ENCODE data around the gene ZP2.
"Not testable (repeated sequence)": the region's sequence is repeated elsewhere in the genome, so short reads cannot be mapped to it uniquely, and the experiment has no call there.

The ZP2 gene

DNA sequence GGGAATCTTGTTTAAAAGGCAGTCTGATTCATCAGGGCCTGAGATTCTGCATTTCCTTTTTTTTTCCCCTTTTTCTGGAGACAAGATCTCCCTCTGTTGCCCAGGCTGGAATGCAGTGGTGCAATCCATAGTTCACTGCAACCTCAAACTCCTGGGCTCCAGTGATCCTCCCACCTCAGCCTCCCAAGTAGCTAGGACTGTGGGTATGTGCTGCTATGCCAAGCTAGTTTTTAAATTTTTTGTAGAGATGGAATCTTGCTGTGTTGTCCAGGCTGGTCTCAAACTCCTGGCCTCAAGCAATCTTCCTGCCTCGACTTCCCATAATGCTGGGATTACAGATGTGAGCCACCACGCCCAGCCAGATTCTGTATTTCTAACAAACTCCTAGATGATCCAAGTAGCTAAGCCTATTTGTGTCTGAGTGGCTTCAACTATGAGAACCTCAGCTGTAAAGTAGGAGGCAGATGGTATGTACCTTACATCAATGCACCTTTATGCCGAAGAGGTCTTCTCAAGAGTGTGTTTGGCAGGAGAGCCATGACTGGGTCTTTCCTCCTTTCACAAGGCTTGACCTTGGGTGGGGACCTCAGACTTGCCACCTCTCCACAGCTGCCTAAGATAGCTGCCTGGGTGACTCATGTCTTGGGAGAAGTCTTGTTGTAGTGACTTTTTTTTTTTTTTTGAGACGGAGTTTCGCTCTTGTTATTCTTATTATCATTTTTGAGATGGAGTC is 42.0 kb downstream of the ZP2 start:
- peak in 1 of 3 experiments; percentile 17 for DNase-seq

DNA sequence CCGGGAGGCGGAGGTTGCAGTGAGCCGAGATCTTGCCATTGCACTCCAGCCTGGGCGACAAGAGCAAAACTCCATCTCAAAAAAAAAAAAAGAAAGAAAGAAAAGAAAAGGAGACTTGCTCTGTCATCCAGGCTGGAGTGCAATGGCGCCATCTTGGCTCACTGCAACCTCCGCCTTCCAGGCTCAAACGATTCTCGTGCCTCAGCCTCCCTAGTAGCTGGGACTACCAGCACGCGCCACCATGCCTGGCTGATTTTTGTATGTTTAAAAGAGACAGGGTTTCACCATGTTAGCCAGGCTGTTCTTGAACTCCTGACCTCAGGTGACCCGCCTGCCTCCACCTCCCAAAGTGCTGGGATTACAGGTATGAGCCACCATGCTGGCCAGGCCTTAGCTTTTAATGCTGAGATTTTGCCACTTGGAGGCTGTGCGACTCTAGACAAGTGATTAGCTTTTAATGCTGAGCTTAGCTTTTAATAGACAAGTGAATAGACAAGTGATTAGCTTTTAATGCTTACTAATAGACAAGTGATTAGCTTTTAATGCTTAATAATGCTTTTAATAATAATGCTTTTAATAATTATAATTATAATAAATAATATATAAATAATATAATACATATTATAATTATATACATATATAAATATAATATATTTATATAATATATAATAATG is 43.3 kb downstream of the ZP2 start:
- DNase-seq, result peak in 1 of 3 experiments; percentile 20

DNA sequence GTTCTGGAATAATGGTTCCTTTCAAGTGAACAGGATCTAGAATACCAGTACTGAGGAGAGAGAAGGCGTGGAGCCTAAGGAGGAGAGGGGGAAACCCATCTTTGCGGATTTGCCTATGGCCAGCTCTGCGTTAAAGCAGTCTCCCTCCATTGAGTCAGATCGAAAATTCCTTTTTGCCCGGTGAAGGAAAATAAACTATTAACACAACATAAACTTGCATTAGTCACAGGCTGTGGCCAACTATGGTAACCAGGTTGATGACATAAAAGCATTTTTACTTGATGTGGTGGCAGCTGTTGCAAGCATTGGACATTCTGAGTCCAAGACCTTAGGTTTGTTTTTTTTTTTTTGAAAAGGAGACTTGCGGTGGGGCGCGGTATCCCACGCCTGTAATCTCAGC is 44.0 kb downstream of the ZP2 start:
- no peak for DNase-seq

DNA sequence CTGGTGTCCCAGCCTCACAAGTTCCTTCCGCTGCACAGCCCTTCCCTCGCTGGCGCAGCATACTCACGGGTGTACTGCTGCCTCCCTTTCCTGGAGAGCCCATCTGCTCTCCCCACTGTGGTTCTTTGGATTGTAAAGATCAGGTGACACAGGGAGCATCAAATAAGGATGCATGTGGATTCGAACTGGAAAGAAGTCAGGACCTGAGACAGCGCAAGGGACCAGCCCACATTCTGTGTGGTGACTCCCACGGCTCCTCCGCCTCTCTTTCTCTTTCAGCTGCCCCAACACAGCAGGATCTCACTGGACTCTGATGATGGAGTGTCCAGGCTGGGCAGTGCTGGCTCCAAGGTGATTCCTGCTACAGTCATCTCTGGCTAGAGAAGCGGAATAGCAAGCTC is 44.8 kb downstream of the ZP2 start:
- no peak for DNase-seq

DNA sequence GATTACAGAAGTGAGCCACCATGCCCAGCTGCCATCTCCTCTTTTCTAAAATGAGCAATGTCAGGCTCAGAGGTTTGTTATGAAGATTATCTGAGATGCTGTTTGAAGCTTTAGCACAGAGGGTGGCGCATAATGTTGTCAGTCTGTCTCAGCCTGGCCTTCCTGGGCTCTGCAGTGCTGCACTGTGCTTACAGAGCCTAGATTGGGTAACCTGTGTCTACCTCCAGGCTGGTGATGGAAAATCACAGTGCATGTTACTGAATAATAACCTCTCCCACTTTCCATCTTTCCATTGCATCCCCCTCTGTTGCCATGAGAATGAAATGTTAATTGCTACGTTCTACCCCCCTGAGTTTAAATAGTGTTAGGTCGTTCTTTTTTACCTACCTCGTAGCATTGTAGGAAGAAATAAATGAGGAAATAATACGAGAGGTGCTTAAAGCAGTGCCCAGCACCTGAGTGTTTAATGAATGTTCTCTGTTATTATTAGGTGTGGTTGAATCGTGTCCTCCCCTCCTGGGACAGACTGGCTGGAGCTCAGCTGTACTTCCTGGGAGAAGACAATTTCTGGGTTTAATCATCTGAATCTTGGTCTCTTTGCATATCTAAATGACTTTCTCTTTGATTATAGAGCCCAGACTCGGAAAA is 46.7 kb downstream of the ZP2 start:
- no peak for DNase-seq

DNA sequence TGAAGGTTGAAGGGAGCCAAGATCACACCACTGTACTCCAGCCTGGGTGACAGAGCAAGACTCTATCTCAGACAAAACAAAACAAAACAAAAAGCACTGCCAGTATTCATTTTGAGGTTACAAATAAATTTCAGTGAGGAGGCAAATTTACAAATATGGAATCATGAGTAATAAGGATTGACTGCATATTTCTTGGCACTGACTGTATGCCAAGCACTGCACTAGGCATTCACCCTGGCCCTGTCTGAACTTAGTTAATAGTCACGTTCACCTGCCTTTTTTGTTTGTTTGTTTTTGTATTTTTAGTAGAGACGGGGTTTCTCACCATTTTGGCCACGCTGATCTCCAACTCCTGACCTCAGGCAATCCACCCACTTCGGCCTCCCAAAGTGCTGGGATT is 47.8 kb downstream of the ZP2 start:
- no peak for DNase-seq

DNA sequence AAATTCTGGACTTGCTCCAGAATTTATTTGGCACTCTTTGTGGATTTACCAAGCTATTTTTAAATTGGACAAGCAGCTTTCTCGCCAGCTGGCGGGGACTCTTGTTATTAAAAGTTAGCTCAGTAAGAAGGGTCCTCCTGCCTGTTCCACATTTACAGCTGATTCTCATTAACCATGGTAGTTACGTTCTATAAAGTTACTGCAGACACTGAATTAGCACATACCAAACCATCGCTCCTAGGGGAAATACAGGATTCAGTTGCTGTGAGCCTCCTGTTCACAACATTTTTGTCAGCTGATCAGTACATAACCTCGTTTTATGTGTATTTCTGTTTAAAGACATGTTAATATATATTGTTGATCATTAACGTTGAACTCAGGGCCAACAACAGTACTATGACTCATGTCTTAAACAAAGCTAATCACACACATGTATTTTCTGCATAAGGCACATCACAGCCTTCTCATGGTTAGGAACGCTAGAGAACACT is 48.7 kb downstream of the ZP2 start:
- no peak for DNase-seq

DNA sequence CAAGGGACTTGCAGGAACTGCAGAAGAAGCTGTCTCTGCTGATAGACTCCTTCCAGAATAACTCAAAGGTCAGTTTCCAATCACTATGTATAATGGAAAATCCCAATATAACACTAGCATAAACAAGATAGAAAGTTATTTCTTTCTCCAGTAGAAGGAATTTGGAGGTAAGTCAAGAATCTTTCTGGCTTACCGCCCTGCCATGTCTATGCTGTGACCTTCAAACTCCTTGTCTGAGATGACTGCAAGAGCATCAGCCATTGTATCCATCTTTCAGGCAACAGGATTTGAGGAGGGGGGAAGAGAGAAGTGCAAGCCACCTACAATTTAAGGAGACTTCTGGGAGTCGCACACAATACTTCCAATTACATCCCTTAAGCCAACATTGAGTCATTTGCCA is 50.2 kb downstream of the ZP2 start:
- no peak for DNase-seq

DNA sequence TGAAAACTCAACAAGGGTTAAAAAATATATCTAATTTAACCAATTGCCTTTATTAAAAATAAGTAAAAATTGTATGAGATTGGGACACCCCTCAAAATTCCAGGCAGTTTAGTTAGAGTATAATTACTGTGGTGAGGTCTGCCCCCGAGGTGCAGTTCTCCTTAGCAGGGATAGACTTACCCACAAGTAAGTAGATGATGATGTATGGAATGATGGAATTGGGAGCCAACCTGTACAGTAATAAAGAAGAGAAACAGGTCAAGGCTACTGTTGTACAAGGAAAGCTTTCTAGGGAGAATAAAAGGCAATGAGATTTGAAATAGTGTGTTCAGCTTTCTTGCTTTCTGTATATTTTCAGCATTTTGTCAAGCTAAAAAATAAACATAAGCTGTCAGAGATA is 51.1 kb downstream of the ZP2 start:
- no peak for DNase-seq

DNA sequence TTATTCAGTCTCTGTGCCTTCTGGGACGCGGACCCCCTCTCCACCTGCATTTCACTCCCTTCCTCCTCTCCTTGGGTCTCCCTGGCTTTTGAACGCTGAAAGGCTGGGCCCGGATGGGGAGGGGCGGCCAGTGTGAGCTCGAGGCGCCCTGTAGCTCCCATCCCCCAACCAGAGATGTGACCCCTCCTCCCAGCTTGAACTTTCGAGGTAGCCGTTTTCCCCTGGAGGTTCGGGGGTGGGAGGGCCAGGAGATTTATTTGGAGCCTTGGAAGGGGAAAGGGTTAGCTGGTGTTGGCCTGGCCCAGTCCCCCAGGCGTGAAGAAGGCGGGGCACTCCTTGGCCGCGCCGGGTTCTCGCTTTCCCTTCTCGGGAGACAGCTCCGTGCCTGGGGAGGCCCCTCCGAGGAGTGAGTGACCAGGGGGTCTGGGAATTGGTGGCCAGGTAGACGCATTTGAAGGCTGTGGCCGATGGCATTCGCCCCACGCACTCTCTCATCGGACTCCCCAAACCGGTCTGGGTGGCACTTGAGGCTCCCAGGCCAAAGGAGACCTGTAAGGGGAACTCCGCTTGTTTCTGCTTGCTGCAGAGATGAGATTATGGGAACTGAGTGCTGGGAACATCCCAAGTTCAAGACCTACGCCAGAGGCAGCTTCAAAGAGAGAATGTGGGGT is 52.0 kb downstream of the ZP2 start:
- no peak for DNase-seq

DNA sequence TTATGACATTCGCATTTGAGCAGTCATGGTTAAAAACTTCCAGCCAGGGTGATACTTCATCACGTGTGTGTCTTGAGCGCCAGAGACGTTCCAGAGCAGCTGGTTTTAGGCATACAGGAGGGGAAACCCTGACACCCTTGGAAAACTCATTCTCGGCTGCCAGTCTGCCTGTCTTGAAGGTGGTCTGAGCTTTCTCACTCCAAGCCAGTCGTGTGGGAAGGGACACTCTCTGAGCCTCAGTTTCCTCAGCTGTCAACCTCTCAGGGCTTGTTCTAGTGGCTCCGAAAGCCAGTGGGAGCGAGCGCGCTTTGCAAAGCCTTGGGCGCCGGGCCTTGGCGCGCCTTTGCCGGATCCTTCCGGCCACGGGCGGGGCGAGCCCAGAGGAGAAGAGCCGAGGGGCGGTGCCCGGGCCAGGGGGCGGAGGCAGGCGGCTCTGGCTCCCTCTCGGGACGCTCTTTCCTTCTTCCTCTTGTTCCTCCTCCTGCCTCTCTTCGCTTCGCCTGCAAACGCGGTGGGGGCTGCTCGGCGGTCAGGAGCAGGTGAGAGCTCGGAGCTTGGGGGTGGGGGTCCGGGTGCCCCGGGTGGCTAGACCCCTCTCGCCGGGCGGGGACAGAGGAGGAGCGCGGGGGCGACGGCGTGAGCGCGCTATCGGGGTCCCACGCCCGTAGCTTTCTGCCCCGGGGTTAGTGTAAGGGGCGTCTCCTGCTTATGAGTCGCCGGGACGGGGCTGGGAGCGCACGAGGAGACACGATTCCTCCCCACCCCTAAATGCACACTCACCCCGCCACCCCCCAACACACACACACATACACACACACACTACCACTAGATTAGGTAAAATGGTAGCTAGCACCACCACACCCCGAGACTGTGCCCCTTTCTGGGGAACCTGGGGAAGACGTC is 52.9 kb downstream of the ZP2 start, which contains the start of gene LDAF1:
TSS of gene LDAF1 (plus strand) at position 467 of the 903 bp plus-strand sequence. CDS start 2,509 bp downstream, outside the sequence.
- peak; percentile 53 to 66 (median 56) for DNase-seq

DNA sequence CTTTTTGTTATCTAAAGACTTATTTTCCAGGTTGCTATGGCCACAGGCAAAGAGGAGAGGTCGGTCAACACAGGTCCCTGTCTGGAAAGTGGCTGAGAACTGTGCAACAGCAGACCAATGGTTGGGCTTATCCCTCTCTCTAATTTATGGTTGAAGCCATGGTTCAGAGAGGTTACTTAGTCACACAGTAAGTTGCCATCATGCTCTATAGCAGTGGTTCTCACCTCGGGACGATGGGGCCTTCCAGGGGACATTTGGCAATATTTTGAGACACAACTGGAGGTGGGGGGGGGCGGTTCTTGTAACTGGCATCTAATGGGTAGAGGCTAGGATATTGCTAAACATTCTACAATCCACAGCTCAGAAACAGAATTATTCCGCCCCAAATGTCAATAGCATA is 53.7 kb downstream of the ZP2 start:
- peak in 1 of 3 experiments; percentile 10 for DNase-seq

DNA sequence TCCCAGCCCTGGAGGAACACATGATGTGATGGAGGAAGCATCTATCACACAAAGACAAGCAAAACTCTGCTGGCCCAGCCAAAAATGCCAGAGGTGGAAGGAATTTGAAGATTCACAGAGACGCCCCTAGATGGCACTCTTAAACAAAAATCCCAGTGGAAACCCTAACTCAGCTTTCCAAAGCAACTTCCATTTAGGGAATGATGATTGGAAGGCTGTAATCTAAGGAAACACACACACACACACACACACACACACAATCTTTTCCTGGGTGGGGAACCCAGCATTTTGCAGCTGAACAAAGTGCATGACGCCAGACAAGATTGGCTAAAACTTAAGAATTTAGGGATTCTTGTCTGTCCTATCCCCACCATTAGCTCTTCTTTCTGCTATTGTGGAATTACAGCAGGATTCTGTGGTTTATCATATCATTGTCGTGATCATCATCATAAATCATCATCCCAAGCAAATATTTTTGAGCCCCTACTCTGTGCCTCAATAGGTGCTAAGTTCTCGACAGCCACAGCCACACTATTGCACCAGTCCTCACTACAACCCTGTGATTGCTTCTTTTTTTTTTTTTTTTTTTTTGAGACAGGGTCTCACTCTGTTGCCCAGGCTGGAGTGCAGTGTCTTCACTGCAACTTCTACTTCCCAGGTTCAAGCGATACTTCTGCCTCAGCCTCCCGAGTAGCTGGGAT is 54.5 kb downstream of the ZP2 start:
- DNase-seq, result peak; percentile 34 to 76 (median 60)

DNA sequence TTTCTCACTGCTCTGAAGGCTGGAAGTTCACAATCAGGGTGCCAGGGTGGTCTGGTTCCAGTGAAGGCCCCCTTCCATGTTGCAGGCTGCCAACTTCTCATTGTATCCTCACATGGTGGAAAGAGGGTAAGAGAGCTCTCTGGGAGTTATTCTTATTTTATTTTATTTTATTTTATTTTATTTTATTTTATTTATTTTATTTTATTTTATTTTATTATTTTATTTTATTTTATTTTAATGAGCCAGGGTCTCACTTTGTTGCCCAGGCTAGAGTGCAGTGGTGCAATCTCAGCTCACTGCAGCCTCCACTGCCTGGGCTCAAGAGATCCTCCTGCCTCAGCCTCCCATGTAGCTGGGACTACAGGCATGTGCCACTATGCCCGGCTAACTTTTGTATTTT is 55.4 kb downstream of the ZP2 start:
- not testable (repeated sequence) for DNase-seq

DNA sequence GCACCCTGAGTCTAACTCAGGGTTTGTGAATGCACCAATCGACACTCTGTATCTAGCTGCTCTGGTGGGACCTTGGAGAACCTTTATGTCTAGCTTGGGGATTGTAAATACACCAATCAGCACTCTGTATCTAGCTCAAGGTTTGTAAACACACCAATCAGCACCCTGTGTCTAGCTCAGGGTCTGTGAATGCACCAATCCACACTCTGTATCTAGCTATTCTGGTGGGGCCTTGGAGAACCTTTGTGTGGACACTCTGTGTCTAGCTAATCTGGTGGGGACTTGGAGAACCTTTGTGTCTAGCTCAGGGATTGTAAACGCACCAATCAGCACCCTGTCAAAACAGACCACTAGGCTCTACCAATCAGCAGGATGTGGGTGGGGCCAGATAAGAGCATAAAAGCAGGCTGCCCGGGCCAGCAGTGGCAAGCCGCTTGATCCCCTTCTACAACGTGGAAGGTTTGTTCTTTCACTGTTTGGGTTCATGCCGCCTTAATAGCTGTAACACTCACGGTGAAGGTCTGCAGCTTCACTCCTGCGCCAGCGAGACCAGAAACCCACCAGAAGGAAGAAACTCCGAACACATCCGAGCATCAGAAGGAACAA is 58.1 kb downstream of the ZP2 start:
- not testable (repeated sequence) for DNase-seq

DNA sequence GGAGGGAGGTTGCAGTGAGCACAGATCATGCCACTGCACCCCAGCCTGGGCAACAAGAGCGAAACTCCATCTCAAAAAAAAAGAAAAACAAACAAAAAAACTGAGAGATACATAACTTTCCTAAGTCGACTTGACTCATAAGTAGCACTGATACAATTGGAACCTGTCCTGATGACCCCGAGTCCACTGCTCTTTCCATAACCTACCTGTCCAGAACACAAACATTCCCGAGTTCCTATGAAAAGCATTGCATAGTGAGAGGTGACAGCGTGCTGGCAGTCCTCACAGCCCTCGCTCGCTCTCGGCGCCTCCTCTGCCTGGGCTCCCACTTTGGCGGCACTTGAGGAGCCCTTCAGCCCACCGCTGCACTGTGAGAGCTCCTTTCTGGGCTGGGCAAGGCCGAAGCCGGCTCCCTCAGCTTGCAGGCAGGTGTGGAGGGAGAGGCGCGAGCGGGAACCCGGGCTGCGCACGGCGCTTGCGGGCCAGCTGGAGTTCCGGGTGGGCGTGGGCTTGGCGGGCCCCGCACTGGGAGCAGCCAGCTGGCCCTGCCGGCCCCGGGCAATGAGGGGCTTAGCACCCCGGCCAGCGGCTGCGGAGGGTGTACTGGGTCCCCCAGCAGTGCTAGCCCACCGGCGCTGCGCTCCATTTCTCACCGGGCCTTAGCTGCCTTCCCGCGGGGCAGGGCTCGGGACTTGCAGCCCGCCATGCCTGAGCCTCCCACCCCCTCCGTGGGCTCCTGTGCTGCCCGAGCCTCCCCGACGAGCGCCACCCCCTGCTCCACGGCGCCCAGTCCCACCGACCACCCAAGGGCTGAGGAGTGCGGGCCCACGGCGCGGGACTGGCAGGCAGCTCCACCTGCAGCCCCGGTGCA is 59.0 kb downstream of the ZP2 start:
- DNase-seq, result peak in 1 of 3 experiments; percentile 13

DNA sequence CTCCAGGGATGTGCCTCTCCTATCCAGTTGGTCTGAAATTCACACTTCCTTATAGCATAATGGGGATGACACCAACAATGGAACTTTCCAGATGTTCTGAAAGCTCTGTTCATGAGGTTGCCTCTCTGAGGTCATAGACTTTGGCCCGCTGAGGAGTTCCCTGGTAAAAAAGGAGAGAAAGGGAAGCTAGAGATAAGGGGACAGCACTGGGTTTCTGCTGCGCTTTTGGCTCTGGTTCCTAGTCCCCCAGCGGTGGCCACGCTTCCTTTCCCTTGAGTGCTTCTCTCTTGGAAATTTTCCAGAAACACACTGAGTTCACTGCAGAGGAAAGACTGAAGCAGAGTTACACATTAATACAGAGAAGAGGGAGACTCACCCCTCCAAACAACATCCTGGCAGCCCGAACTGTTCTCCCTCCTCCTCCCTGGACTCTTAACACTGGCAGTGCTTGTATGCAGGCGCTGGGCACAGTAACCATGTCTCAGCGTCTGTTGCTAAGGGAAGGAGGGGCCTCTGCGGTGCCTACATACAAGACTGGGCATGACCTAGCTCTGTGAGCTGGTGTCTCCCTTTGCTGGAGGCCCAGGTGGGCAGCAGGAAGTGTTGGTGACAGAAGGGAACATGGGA is 60.9 kb downstream of the ZP2 start, which contains the start of gene DNAH3:
TSS of gene DNAH3 (minus strand) at position 472 of the 627 bp plus-strand sequence. CDS start 527 bp downstream, outside the sequence.
- DNase-seq, result peak; percentile 72 to 88 (median 73)

All from NCI-H1417 (cell line).